K562 (cell line): Measurements from ENCODE around the gene MED17. TPM values are rescaled to one million over a fixed set of nuclear protein-coding genes. Genes with fewer than 3 reads are reported as not detected.

Experiments
- ARNT ChIP-seq, 2 experiments: fragments of 450-650 bp; IDR thresholded peaks; 2 replicates each; pipeline ENCODE4 v1.6.1; 2016; ENCODE audit warnings: mild to moderate bottlenecking in 1 of 2
- DNMT1 ChIP-seq: fragments of 450-650 bp; IDR thresholded peaks from 2 replicates; pipeline ENCODE4 v1.6.1; 2016; ENCODE audit warnings: antibody characterized with exemption, mild to moderate bottlenecking
- EP400 ChIP-seq: fragments of 450-650 bp; IDR thresholded peaks from 2 replicates; pipeline ENCODE4 v1.6.1; 2017; ENCODE audit warnings: antibody characterized with exemption, mild to moderate bottlenecking, moderate library complexity
- GATA2 ChIP-seq: sonication (generic); formaldehyde crosslinking; IDR thresholded peaks from 2 replicates; pipeline ENCODE4 v1.4.0; 2020; ENCODE audit warnings: mild to moderate bottlenecking, missing genetic modification reagents
- HBP1 ChIP-seq: fragments of 450-650 bp; formaldehyde crosslinking; IDR thresholded peaks from 2 replicates; pipeline ENCODE4 v1.4.0; 2022; ENCODE audit warnings: missing genetic modification characterization
- MCM7 ChIP-seq, 2 experiments: fragments of 450-650 bp; IDR thresholded peaks; 2 replicates each; pipeline ENCODE4 v1.6.1; 2016 to 2018
- RFX5 ChIP-seq: IDR thresholded peaks from 2 replicates; pipeline ENCODE4 v1.6.1; 2011; ENCODE audit warnings: low read depth, mild to moderate bottlenecking, improper control_type of control experiment, low read length
- SIN3A ChIP-seq, 2 experiments: fragments of 150-350 bp in 1 of 2; IDR thresholded peaks; 2 replicates each; pipeline ENCODE4 v1.6.1; 2011 to 2016; ENCODE audit warnings: borderline replicate concordance in 2 of 2, low read depth in 2 of 2, low read length in 2 of 2, mild to moderate bottlenecking in 2 of 2, moderate library complexity in 2 of 2; ENCODE audit not compliant: control insufficient read depth in 1 of 2
- SMAD1 ChIP-seq: fragments of 150-350 bp; IDR thresholded peaks from 2 replicates; pipeline ENCODE4 v1.6.1; 2014; ENCODE audit warnings: low read length, low read depth; ENCODE audit not compliant: partially characterized antibody
- SMARCE1 ChIP-seq: fragments of 450-650 bp; IDR thresholded peaks from 2 replicates; pipeline ENCODE4 v1.7.1; 2016; ENCODE audit warnings: mild to moderate bottlenecking
- ZBTB34 ChIP-seq: fragments of 250-450 bp; sonication (Bioruptor Pico); IDR thresholded peaks from 2 replicates; pipeline ENCODE4 v1.8.0; 2021; ENCODE audit warnings: mild to moderate bottlenecking, moderate library complexity
- ZBTB43 ChIP-seq: sonication (generic); formaldehyde crosslinking; IDR thresholded peaks from 2 replicates; pipeline ENCODE4 v1.8.0; 2023; ENCODE audit warnings: mild to moderate bottlenecking, missing genetic modification reagents
- ZNF197 ChIP-seq: fragments of 200-800 bp; sonication (Bioruptor generic); IDR thresholded peaks from 2 replicates; pipeline ENCODE4 v1.6.1; 2016; ENCODE audit warnings: low read depth, missing genetic modification characterization, missing compliant biosample characterization
- ZNF253 ChIP-seq: fragments of 250-450 bp; sonication (Bioruptor Pico); conservative IDR thresholded peaks from 2 replicates; pipeline ENCODE4 v1.6.1; 2021; ENCODE audit warnings: mild to moderate bottlenecking
- ZNF384 ChIP-seq: IDR thresholded peaks from 2 replicates; pipeline ENCODE4 v1.6.1; 2012; ENCODE audit warnings: low read depth, low read length, improper control_type of control experiment
- polyA plus RNA-seq, 8 experiments: library from polyadenylated mRNA; depleted of rRNA in 4 of 8; stranded (reverse) in 5 of 8; unstranded in 3 of 8; fragments of >200 nt; fragmentation: Nextera tagmentation in 2 of 8; fragmentation: Illumina TruSeq in 1 of 8; extraction: Ambion mirVana in 2 of 8; extraction: Trizol in 1 of 8; gene quantifications; 2 replicates each; pipeline versions ENCODE4 v1.2.1 to v1.2.3, GENCODE V29; 2011 to 2014; ENCODE audit warnings: inconsistent platforms in 1 of 8, missing spikeins in 1 of 8
- total RNA-seq, 7 experiments: library from RNA; depleted of rRNA in 6 of 7; stranded (reverse); fragments of >200 nt in 6 of 7; fragmentation: Illumina TruSeq in 2 of 7; extraction: Trizol in 2 of 7; gene quantifications; 2 replicates each; pipeline versions ENCODE4 v1.2.1 to v1.2.3, GENCODE V29; 2011 to 2021; ENCODE audit warnings: low replicate concordance in 1 of 7
- TF ChIP-seq, protein P1 (sequence below): IDR thresholded peaks from 2 replicates; pipeline ENCODE4 v1.6.1; 2011; ENCODE audit warnings: borderline replicate concordance, low read depth, mild to moderate bottlenecking, moderate library complexity, low read length; ENCODE audit not compliant: insufficient read depth, poor library complexity, severe bottlenecking
- TF ChIP-seq, protein P2 (sequence below): sonication (generic); formaldehyde crosslinking; IDR thresholded peaks from 2 replicates; pipeline ENCODE4 v1.9.0; 2022; ENCODE audit warnings: mild to moderate bottlenecking, missing genetic modification reagents
- TF ChIP-seq, protein P3 (sequence below): fragments of 250-450 bp; sonication (Bioruptor Pico); IDR thresholded peaks from 2 replicates; pipeline ENCODE4 v1.5.0; 2022; ENCODE audit warnings: mild to moderate bottlenecking

Gene MED17
- total and polyA plus RNA-seq, 9 of the 15 experiments (the other 6 are each of a cell fraction or from before 2014, with no cell fraction given) = 6.7 to 34.7 (median 26.8) TPM

GRCh38 chr11:93784145-93784934 lies at the start of gene MED17 (continued):
- TF ChIP-seq, protein P1, sequence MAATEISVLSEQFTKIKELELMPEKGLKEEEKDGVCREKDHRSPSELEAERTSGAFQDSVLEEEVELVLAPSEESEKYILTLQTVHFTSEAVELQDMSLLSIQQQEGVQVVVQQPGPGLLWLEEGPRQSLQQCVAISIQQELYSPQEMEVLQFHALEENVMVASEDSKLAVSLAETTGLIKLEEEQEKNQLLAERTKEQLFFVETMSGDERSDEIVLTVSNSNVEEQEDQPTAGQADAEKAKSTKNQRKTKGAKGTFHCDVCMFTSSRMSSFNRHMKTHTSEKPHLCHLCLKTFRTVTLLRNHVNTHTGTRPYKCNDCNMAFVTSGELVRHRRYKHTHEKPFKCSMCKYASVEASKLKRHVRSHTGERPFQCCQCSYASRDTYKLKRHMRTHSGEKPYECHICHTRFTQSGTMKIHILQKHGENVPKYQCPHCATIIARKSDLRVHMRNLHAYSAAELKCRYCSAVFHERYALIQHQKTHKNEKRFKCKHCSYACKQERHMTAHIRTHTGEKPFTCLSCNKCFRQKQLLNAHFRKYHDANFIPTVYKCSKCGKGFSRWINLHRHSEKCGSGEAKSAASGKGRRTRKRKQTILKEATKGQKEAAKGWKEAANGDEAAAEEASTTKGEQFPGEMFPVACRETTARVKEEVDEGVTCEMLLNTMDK = peak; percentile 89
- TF ChIP-seq GATA2 (CRISPR knock-in tag) (no peak), ZNF384 (no peak), ZBTB43 (CRISPR knock-in tag) (peak; percentile 72; the same call in 1 of the 2 replicates), ARNT (IDR thresholded peaks at IDR 0.05) (no peak), SMAD1 (peak; percentile 60), ZBTB34 (CRISPR knock-in tag) (no peak), RFX5 (no peak), MCM7 (IDR thresholded peaks at IDR 0.05) (no peak), ZNF253 (CRISPR knock-in tag) (no peak), SMARCE1 (no peak), ZNF197 (CRISPR knock-in tag) (no peak), EP400 (peak; percentile 89), SIN3A (IDR thresholded peaks at IDR 0.05; ENCODE audit: borderline replicate concordance in 2 of 2, control insufficient read depth in 1 of 2, low read depth in 2 of 2, low read length in 2 of 2) (peak; percentile 8 to 49; a peak in 1 of 4 replicates), HBP1 (CRISPR knock-in tag) (no peak), DNMT1 (no peak)
- TF ChIP-seq, protein P2, sequence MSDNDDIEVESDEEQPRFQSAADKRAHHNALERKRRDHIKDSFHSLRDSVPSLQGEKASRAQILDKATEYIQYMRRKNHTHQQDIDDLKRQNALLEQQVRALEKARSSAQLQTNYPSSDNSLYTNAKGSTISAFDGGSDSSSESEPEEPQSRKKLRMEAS (CRISPR knock-in tag) = peak; percentile 33; the same call in 1 of the 2 replicates
- TF ChIP-seq, protein P3, sequence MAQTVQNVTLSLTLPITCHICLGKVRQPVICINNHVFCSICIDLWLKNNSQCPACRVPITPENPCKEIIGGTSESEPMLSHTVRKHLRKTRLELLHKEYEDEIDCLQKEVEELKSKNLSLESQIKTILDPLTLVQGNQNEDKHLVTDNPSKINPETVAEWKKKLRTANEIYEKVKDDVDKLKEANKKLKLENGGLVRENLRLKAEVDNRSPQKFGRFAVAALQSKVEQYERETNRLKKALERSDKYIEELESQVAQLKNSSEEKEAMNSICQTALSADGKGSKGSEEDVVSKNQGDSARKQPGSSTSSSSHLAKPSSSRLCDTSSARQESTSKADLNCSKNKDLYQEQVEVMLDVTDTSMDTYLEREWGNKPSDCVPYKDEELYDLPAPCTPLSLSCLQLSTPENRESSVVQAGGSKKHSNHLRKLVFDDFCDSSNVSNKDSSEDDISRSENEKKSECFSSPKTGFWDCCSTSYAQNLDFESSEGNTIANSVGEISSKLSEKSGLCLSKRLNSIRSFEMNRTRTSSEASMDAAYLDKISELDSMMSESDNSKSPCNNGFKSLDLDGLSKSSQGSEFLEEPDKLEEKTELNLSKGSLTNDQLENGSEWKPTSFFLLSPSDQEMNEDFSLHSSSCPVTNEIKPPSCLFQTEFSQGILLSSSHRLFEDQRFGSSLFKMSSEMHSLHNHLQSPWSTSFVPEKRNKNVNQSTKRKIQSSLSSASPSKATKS (CRISPR knock-in tag) = no peak
